GM12873 (cell line): Measurements from ENCODE around the gene GPC6.

Experiments
- CTCF ChIP-seq: IDR thresholded peaks from 2 replicates; pipeline ENCODE4 v1.5.1; 2012; ENCODE audit warnings: low read depth, mild to moderate bottlenecking, moderate library complexity, low read length, control low read depth; ENCODE audit not compliant: insufficient read depth; ENCODE audit errors: missing control alignments

The GPC6 gene

GRCh38 chr13:93527748-93528297, 301.2 kb downstream of the GPC6 start:
- TF ChIP-seq CTCF, result no peak

- no peak for TF ChIP-seq CTCF
Measured at GRCh38 chr13:93529961-93530360, 303.4 kb downstream of the GPC6 start.

- no peak for TF ChIP-seq CTCF
Measured at GRCh38 chr13:93534181-93534700, 307.6 kb downstream of the GPC6 start.

- TF ChIP-seq CTCF, result no peak
Measured at GRCh38 chr13:93535251-93535650, 308.6 kb downstream of the GPC6 start.

- no peak for TF ChIP-seq CTCF
Measured at GRCh38 chr13:93539914-93540313, 313.3 kb downstream of the GPC6 start.

GRCh38 chr13:93547886-93548285, 321.3 kb downstream of the GPC6 start:
- no peak for TF ChIP-seq CTCF

GRCh38 chr13:93549326-93550005, 322.9 kb downstream of the GPC6 start:
- no peak for TF ChIP-seq CTCF
